ENCODE results near the gene SCFD2. TPM values are rescaled to one million over a fixed set of nuclear protein-coding genes. Genes with fewer than 3 reads are reported as not detected.

The SCFD2 gene
- total and polyA plus RNA-seq, 2 donors (not counting 3 experiments of a cell fraction or from before 2014, with no cell fraction given), result 12.3 to 22.8 TPM

- Histone ChIP-seq H3K4me3 (replicated peaks in 1 of 3; ENCODE audit: insufficient read depth in 1 of 3, low read depth in 1 of 3, low read length in 3 of 3) (peak overlapping the region in 2 of 3 experiments; percentile 5 to 50), H3K9ac (replicated peaks; ENCODE audit: extremely low read depth, insufficient read depth, low read length) (no peak overlapping the region), H2AFZ (ENCODE audit: low read depth, low read length) (peak overlapping the region; percentile 90), H3K27me3 (ENCODE audit: control insufficient read depth in 2 of 2, insufficient read depth in 2 of 2, low read length in 2 of 2) (peaks cover 32 to 55% of the 10 kb centered on the region in 2 experiments), H3K4me2 (ENCODE audit: insufficient read depth, low read length) (peak overlapping the region; percentile 39), H3K36me3 (ENCODE audit: control insufficient read depth in 2 of 2, extremely low read depth in 1 of 2, insufficient read depth in 2 of 2, low read length in 2 of 2) (no peaks in the 10 kb centered on the region), H3K4me1 (ENCODE audit: control insufficient read depth, extremely low read depth, insufficient read depth, low read length) (peaks cover 9% of the 10 kb centered on the region), H3K9me3 (replicated peaks; ENCODE audit: control insufficient read depth, insufficient read depth, low read length) (no peaks in the 10 kb centered on the region), H4K20me1 (replicated peaks; ENCODE audit: control insufficient read depth, extremely low read depth, insufficient read depth, low read length) (no peaks in the 10 kb centered on the region), H3K27ac (ENCODE audit: insufficient read depth, low read depth, low read length) (no peak overlapping the region), H3K9me1 (replicated peaks; ENCODE audit: control insufficient read depth, extremely low read depth, insufficient read depth, low read length) (no peaks in the 10 kb centered on the region), H3K79me2 (ENCODE audit: control insufficient read depth, insufficient read depth, low read length) (no peaks in the 10 kb centered on the region)
- DNase-seq (ENCODE audit: low read depth, low spot score), result peak; percentile 26
- TF ChIP-seq FOS (IDR thresholded peaks at IDR 0.05; ENCODE audit: borderline replicate concordance, insufficient read depth, low read length) (no peak), JUN (IDR thresholded peaks at IDR 0.05; ENCODE audit: borderline replicate concordance, insufficient read depth, insufficient read length, low read depth) (no peak), POLR2AphosphoS5 (IDR thresholded peaks at IDR 0.05; ENCODE audit: insufficient read depth, low read depth, low read length) (no peak), MAX (IDR thresholded peaks at IDR 0.05; ENCODE audit: insufficient read depth, insufficient read length) (no peak), MYC (IDR thresholded peaks at IDR 0.05; ENCODE audit: low read depth, low read length) (no peak), EZH2 (IDR thresholded peaks at IDR 0.05; ENCODE audit: borderline replicate concordance, low read depth, low read length, severe bottlenecking) (no peak)
- intact Hi-C loops (cut with micrococcal nuclease), result loop anchor here (5.0 to 10.0 kb wide), 2 partner anchors 51 to 316 kb away; no protein-coding TSS in a partner anchor
- BruUV-seq (replicated peaks), result no TSS peak
- POLR2A ChIA-PET, result no interaction called here
- no peak for FAIRE-seq
- dilution Hi-C loops (cut with MboI; ENCODE audit: extremely low pct_ligation_motif_present, low sequenced_read_pairs), result no loop called here
- CTCF ChIA-PET, result interaction anchor here (0.8 to 1.2 kb wide), 2 partner anchors 121 to 485 kb away, joined by 5 read pairs; no protein-coding TSS in a partner anchor
Observed at GRCh38 chr4:52861171-52861823, 504.6 kb downstream of the SCFD2 start.

GRCh38 chr4:52860361-52860760, 505.5 kb downstream of the SCFD2 start:
- no TSS peak for BruUV-seq (replicated peaks)
- H3K9ac ChIP-seq (replicated peaks; ENCODE audit: extremely low read depth, insufficient read depth, low read length), result no peak overlapping the region
- DNase-seq (ENCODE audit: low read depth, low spot score) (no peak), FAIRE-seq (no peak)
- H3K79me2 ChIP-seq (ENCODE audit: control insufficient read depth, insufficient read depth, low read length), result no peaks in the 10 kb centered on the region
- peaks cover 9% of the 10 kb centered on the region for H3K4me1 ChIP-seq (ENCODE audit: control insufficient read depth, extremely low read depth, insufficient read depth, low read length)
- no peaks in the 10 kb centered on the region for H3K9me3 ChIP-seq (replicated peaks; ENCODE audit: control insufficient read depth, insufficient read depth, low read length)
- H3K27me3 ChIP-seq (ENCODE audit: control insufficient read depth in 2 of 2, insufficient read depth in 2 of 2, low read length in 2 of 2), result peaks cover 30 to 55% of the 10 kb centered on the region in 2 experiments
- CTCF ChIA-PET, result no interaction called here
- no peaks in the 10 kb centered on the region for H3K9me1 ChIP-seq (replicated peaks; ENCODE audit: control insufficient read depth, extremely low read depth, insufficient read depth, low read length)
- H3K4me2 ChIP-seq (ENCODE audit: insufficient read depth, low read length), result no peak overlapping the region
- H3K27ac ChIP-seq (ENCODE audit: insufficient read depth, low read depth, low read length), result no peak overlapping the region
- H4K20me1 ChIP-seq (replicated peaks; ENCODE audit: control insufficient read depth, extremely low read depth, insufficient read depth, low read length), result no peaks in the 10 kb centered on the region
- H3K4me3 ChIP-seq (replicated peaks in 1 of 3; ENCODE audit: insufficient read depth in 1 of 3, low read depth in 1 of 3, low read length in 3 of 3), result no peak overlapping the region
- dilution Hi-C loops (cut with MboI; ENCODE audit: extremely low pct_ligation_motif_present, low sequenced_read_pairs), result no loop called here
- POLR2A ChIA-PET, result no interaction called here
- H3K36me3 ChIP-seq (ENCODE audit: control insufficient read depth in 2 of 2, extremely low read depth in 1 of 2, insufficient read depth in 2 of 2, low read length in 2 of 2), result no peaks in the 10 kb centered on the region
- intact Hi-C loops (cut with micrococcal nuclease), result loop anchor here (5.0 to 10.0 kb wide), 2 partner anchors 52 to 316 kb away; no protein-coding TSS in a partner anchor
- H2AFZ ChIP-seq (ENCODE audit: low read depth, low read length), result no peak overlapping the region
- TF ChIP-seq GATA2 (IDR thresholded peaks at IDR 0.05; ENCODE audit: insufficient read depth, insufficient read length, low read depth, low read length) (no peak), JUN (IDR thresholded peaks at IDR 0.05; ENCODE audit: borderline replicate concordance, insufficient read depth, insufficient read length, low read depth) (no peak), EZH2 (IDR thresholded peaks at IDR 0.05; ENCODE audit: borderline replicate concordance, low read depth, low read length, severe bottlenecking) (no peak)
